Measurements from ENCODE around the gene PTPRK.
"Not testable (repeated sequence)": the region's sequence is repeated elsewhere in the genome, so short reads cannot be mapped to it uniquely, and the experiment has no call there.

The PTPRK gene

GRCh38 chr6:127933137-127933536 is 587.3 kb downstream of the PTPRK start:
- DNase-seq (no peak), ATAC-seq (no peak)
- Mint-ChIP-seq H3K4me1 (peaks cover 42% of the 10 kb centered on the region), H3K27me3 (no peaks in the 10 kb centered on the region), H3K9me3 (peaks cover 28% of the 10 kb centered on the region in 2 donors), H3K4me3 (peak overlapping the region in 1 of 2 donors; percentile 22), H3K27ac (peak overlapping the region in 1 of 2 donors; percentile 57)

DNA sequence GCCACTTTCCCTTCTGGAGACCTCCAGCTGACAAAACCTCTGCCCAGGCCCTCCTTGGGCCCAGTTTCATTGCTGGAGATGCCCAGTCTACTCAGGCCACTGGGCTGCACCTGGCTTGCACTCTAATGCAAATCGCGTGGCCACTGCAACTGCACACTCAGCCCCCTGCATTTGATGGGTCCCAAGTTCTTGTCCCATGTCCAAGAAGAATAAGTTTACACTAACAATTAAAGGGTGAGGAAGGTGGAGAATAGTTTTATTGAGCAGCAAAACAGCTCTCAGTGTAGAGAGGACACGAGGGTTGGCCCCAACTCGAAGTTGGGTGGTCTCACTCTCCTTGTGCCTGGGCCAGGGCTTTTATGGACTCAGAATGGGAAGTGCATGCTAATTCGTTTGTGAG is 587.7 kb downstream of the PTPRK start:
- peak overlapping the region in 1 of 2 donors; percentile 57 for H3K27ac Mint-ChIP-seq
- peaks cover 38% of the 10 kb centered on the region for H3K4me1 Mint-ChIP-seq
- DNase-seq, result no peak
- peaks cover 29 to 31% of the 10 kb centered on the region in 2 donors for H3K9me3 Mint-ChIP-seq
- H3K4me3 Mint-ChIP-seq, result peak overlapping the region in 1 of 2 donors; percentile 22
- no peak for ATAC-seq
- no peaks in the 10 kb centered on the region for H3K27me3 Mint-ChIP-seq

GRCh38 chr6:127926441-127926840 is 594.0 kb downstream of the PTPRK start:
- H3K9me3 Mint-ChIP-seq, result peaks cover 32 to 36% of the 10 kb centered on the region in 2 donors
- H3K4me1 Mint-ChIP-seq, result peaks cover 36% of the 10 kb centered on the region
- H3K4me3 Mint-ChIP-seq, H3K27me3 Mint-ChIP-seq, H3K27ac Mint-ChIP-seq, DNase-seq, ATAC-seq: not testable (repeated sequence)

DNA sequence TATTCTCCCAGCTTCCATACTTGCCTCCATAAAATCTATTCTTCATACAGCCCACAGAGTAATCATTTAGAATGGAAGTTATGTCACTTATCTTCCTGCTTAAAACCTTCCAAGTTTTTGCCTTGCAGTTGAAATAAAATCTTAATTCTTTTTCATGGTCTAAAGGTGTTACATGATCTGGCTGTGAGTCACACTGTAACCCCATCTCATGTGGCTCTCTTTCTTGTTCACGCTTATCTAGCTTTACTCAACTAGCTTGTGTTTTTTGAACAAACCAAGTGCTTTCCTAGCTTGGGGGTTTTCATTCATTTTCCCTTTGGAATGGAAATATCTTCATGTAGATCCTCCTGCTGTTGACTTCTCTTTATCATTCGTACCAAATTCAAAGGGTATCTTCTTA is 596.0 kb downstream of the PTPRK start:
- peak overlapping the region; percentile 60 to 71 for H3K4me3 Mint-ChIP-seq
- peak; percentile 92 for ATAC-seq

GRCh38 chr6:127924031-127924430 is 596.4 kb downstream of the PTPRK start:
- Mint-ChIP-seq H3K9me3 (peaks cover 24 to 27% of the 10 kb centered on the region in 2 donors), H3K4me1 (peaks cover 59% of the 10 kb centered on the region), H3K4me3 (peak overlapping the region; percentile 60 to 71), H3K27ac (peak overlapping the region; percentile 22 to 75), H3K27me3 (no peaks in the 10 kb centered on the region)
- ATAC-seq, result peak; percentile 71
- DNase-seq, result peak in 1 of 2 donors; percentile 37

More for the DNA sequence above, 596.0 kb downstream of the PTPRK start:
- no peak for DNase-seq
- peaks cover 25 to 32% of the 10 kb centered on the region in 2 donors for H3K9me3 Mint-ChIP-seq
- H3K27ac Mint-ChIP-seq, result peak overlapping the region; percentile 22 to 75
- H3K4me1 Mint-ChIP-seq, result peaks cover 55% of the 10 kb centered on the region
- H3K27me3 Mint-ChIP-seq, result no peaks in the 10 kb centered on the region

DNA sequence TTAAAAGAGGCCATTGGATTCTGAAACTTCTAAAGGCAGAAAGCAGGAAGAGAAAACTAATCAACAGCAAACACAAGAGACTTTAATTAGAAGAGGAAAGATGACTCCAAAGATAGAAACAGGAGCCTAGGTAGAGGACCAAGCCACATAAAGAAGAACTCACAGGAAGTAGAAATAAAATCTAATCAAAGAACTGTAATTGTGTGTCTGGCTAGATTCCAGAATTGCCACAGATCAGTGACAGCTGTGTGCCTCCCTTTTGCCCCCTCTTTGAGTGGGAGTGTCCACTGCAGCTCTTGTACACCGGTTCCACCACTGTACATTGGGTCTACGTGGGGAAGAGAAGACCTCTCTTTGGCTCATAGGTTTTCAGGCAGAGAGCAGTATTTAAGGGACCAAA is 597.3 kb downstream of the PTPRK start:
- ATAC-seq, result no peak
- H3K27ac Mint-ChIP-seq, result peak overlapping the region; percentile 54 to 86
- peaks cover 65% of the 10 kb centered on the region for H3K4me1 Mint-ChIP-seq
- peaks cover 15 to 20% of the 10 kb centered on the region in 2 donors for H3K9me3 Mint-ChIP-seq
- H3K27me3 Mint-ChIP-seq, result no peaks in the 10 kb centered on the region
- no peak for DNase-seq
- peak overlapping the region; percentile 23 to 71 for H3K4me3 Mint-ChIP-seq

DNA sequence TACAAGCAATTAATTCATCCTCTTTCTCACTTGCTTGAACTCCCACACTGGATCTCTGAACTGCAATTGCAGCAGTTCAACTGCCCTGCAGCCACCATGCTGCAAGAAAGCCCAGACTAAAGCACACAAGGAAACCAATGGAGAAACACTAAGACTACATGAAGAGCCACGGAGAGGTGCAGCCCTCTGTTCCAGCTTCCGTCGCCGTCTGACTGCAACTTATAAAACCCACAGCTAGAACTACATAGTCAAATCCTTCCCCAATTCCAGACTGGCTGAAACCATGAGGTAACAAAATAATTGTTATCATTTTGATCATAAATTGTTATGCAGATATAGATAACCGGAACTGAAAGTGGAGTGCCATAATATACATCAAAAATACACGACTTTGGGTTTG is 598.4 kb downstream of the PTPRK start:
- Mint-ChIP-seq H3K27me3 (no peaks in the 10 kb centered on the region), H3K4me3 (peak overlapping the region; percentile 46 to 71), H3K4me1 (peaks cover 77% of the 10 kb centered on the region), H3K27ac (peak overlapping the region; percentile 30 to 86), H3K9me3 (peaks cover 9 to 10% of the 10 kb centered on the region in 2 donors)
- DNase-seq (no peak), ATAC-seq (no peak)

GRCh38 chr6:127920804-127921203 is 599.6 kb downstream of the PTPRK start:
- H3K4me3 Mint-ChIP-seq, result peak overlapping the region; percentile 9 to 12
- H3K4me1 Mint-ChIP-seq, result peaks cover 84% of the 10 kb centered on the region
- DNase-seq (no peak), ATAC-seq (no peak)
- no peaks in the 10 kb centered on the region for H3K27me3 Mint-ChIP-seq
- peak overlapping the region in 1 of 2 donors; percentile 10 for H3K27ac Mint-ChIP-seq
- peaks cover 3 to 6% of the 10 kb centered on the region in 2 donors for H3K9me3 Mint-ChIP-seq
